CD14-positive monocyte (primary cell): Measurements from ENCODE around the gene MEGF6. TPM values are rescaled to one million over a fixed set of nuclear protein-coding genes. Genes with fewer than 3 reads are reported as not detected.

ENCODE experiments used
- DNase-seq, 3 donors: peaks; one replicate each; pipeline ENCODE4 v3.0.0-alpha.2; 2011 to 2022
- H2AFZ ChIP-seq: 2 replicates; pipeline ENCODE4 v1.6.0; 2012; ENCODE audit warnings: mild to moderate bottlenecking, low read depth, low read length, inconsistent platforms; ENCODE audit not compliant: insufficient read depth, poor library complexity, severe bottlenecking
- H3K27ac ChIP-seq, 2 donors: 1 replicate in 1 of 2; 2 replicates in 1 of 2; pipeline ENCODE4 v1.5.1; 2012 to 2013; ENCODE audit warnings: low read length in 2 of 2, control low read depth in 1 of 2, inconsistent platforms in 1 of 2, low read depth in 1 of 2, mild to moderate bottlenecking in 1 of 2
- H3K27me3 ChIP-seq, 2 donors: one replicate each; pipeline versions ENCODE4 v1.6.0 to v1.6.1; 2011 to 2013; ENCODE audit warnings: low read length in 2 of 2; ENCODE audit not compliant: control insufficient read depth in 2 of 2, insufficient read depth in 2 of 2
- H3K36me3 ChIP-seq, 2 donors: replicated peaks in 1 of 2; 1 replicate in 1 of 2; 2 replicates in 1 of 2; pipeline versions ENCODE4 v1.5.1 to v1.6.1; 2012 to 2013; ENCODE audit warnings: low read length in 2 of 2, control low read depth in 1 of 2, inconsistent platforms in 1 of 2, mild to moderate bottlenecking in 1 of 2; ENCODE audit not compliant: insufficient read depth in 2 of 2, control insufficient read depth in 1 of 2
- H3K4me1 ChIP-seq, 2 donors: 1 replicate in 1 of 2; 2 replicates in 1 of 2; pipeline versions ENCODE4 v1.5.1 to v1.6.1; 2012 to 2013; ENCODE audit warnings: low read length in 2 of 2, control low read depth in 1 of 2, inconsistent platforms in 1 of 2, mild to moderate bottlenecking in 1 of 2, moderate library complexity in 1 of 2; ENCODE audit not compliant: insufficient read depth in 2 of 2, control insufficient read depth in 1 of 2
- H3K4me2 ChIP-seq: replicated peaks from 2 replicates; pipeline ENCODE3; 2012; ENCODE audit warnings: low read length, moderate library complexity, mild to moderate bottlenecking; ENCODE audit not compliant: poor library complexity, severe bottlenecking; ENCODE audit errors: extremely low read depth
- H3K4me3 ChIP-seq, 3 experiments: fragments of 200-600 bp in 1 of 3; sonication (generic) in 1 of 3; replicated peaks in 1 of 3; 1 replicate in 2 of 3; 2 replicates in 1 of 3; pipeline ENCODE4 v1.5.1; 2011 to 2013; ENCODE audit warnings: low read length in 3 of 3, mild to moderate bottlenecking in 3 of 3, control low read depth in 2 of 3, low read depth in 2 of 3, inconsistent platforms in 1 of 3, moderate library complexity in 1 of 3
- H3K79me2 ChIP-seq: 2 replicates; pipeline ENCODE4 v1.6.0; 2012; ENCODE audit warnings: mild to moderate bottlenecking, control low read depth, inconsistent platforms, low read length, moderate library complexity; ENCODE audit not compliant: insufficient read depth
- H3K9ac ChIP-seq: 2 replicates; pipeline ENCODE4 v1.6.0; 2017; ENCODE audit warnings: low read length, mild to moderate bottlenecking; ENCODE audit not compliant: insufficient read depth, poor library complexity, severe bottlenecking
- H3K9me3 ChIP-seq, 2 donors: replicated peaks in 1 of 2; 1 replicate in 1 of 2; 2 replicates in 1 of 2; pipeline versions ENCODE4 v1.5.1 to v1.6.1; 2012 to 2013; ENCODE audit warnings: low read length in 2 of 2, control low read depth in 1 of 2; ENCODE audit not compliant: control insufficient read depth in 1 of 2, insufficient read depth in 1 of 2
- H4K20me1 ChIP-seq: 2 replicates; pipeline ENCODE4 v1.6.0; 2012; ENCODE audit warnings: mild to moderate bottlenecking, low read length, control low read depth, moderate library complexity; ENCODE audit not compliant: insufficient read depth
- H3K27ac Mint-ChIP-seq, 7 donors: one replicate each; pipeline ENCODE4 v1.8.0; 2020; ENCODE audit warnings: mild to moderate bottlenecking in 7 of 7, mixed read lengths in 7 of 7, moderate library complexity in 6 of 7, inconsistent platforms in 2 of 7
- H3K27me3 Mint-ChIP-seq, 3 donors: one replicate each; pipeline ENCODE4 v1.8.0; 2021 to 2022; ENCODE audit warnings: low read depth in 3 of 3, mild to moderate bottlenecking in 3 of 3, mixed read lengths in 3 of 3, moderate library complexity in 3 of 3, inconsistent platforms in 1 of 3
- H3K36me3 Mint-ChIP-seq, 2 donors: one replicate each; pipeline ENCODE4 v1.8.0; 2020; ENCODE audit warnings: mixed read lengths in 2 of 2, inconsistent platforms in 1 of 2, mild to moderate bottlenecking in 1 of 2
- H3K4me1 Mint-ChIP-seq: one replicate; pipeline ENCODE4 v1.8.0; 2020; ENCODE audit warnings: mild to moderate bottlenecking, mixed read lengths
- H3K4me3 Mint-ChIP-seq, 2 donors: one replicate each; pipeline ENCODE4 v1.8.0; 2020; ENCODE audit warnings: mild to moderate bottlenecking in 2 of 2, mixed read lengths in 2 of 2, moderate library complexity in 1 of 2
- H3K9me3 Mint-ChIP-seq, 7 donors: one replicate each; pipeline ENCODE4 v1.8.0; 2020 to 2022; ENCODE audit warnings: mixed read lengths in 7 of 7, mild to moderate bottlenecking in 6 of 7, moderate library complexity in 6 of 7, inconsistent platforms in 2 of 7
- WGBS: methylation state at CpG from one replicate; pipeline ENCODE4 v1.1.5; 2013; ENCODE audit warnings: missing lambda C conversion rate; ENCODE audit not compliant: insufficient coverage; 5-methylcytosine and 5-hydroxymethylcytosine counted together
- intact Hi-C, 2 donors: fragments of 100-400 bp; cut with micrococcal nuclease; formaldehyde crosslinking; loops; one replicate each; pipeline versions ENCODE4 v1.15.0 to v1.15.1; 2023
- polyA plus RNA-seq, 3 donors: library from polyadenylated mRNA; depleted of rRNA in 1 of 3; unstranded in 2 of 3; stranded (reverse) in 1 of 3; fragments of 300-500 nt in 2 of 3; fragments of >200 nt in 1 of 3; fragmentation: Illumina TruSeq in 2 of 3; gene quantifications; 1 replicate in 2 of 3; 2 replicates in 1 of 3; pipeline ENCODE4 v1.2.3, GENCODE V29; 2012 to 2021
- TF ChIP-seq, protein P1 (sequence below): fragments of 200-600 bp; IDR thresholded peaks from one replicate; pipeline ENCODE4 v1.8.0; 2022; ENCODE audit warnings: antibody characterized with exemption, mild to moderate bottlenecking

MEGF6 gene
- polyA plus RNA-seq, 3 donors, result 0.39 to 3.8 (median 1.2) TPM

DNA sequence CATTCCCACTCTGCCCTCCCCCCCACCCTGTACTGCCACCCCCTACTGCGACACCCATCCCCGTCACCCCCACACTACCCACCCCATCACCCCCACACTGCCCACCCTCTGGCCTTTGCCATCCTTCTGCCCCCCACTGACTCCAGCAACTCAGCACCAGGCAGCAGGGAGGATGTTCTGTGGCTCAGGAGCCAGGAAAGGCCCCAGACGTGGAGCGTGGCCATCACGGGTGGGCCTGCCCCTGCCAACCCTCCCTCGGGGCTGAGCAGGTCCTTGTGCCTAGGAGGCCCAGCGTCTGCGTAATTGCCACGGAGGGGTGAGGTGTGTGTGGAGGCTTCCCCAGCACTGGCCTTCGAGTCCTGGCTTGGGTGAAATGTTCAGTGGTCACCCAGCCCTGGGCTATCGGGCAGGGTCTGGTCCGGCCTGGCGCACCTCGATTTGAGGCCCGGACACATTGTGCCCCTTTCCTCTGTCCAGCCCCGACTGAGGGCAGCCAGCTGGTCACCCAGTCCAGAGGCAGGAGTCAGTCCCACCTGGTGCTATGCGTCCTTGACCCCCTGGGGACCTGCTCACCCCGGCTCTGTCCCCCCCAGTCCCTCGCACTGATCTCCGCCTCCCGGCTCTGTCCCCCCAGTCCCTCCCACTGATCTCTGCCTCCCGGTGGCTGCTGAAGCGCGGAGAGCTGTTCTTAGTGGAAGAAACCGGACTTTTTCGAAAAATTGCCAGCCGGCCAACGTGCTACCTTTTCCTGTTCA is 133.9 kb downstream of the MEGF6 start:
- H3K4me1 Mint-ChIP-seq, result no peaks in the 10 kb centered on the region
- H3K36me3 ChIP-seq, result no peaks in the 10 kb centered on the region
- peaks cover 2 to 5% (median 4%) of the 10 kb centered on the region in 3 donors for H3K27me3 Mint-ChIP-seq
- H3K36me3 Mint-ChIP-seq, result no peaks in the 10 kb centered on the region
- H3K9me3 Mint-ChIP-seq, result peaks cover 0 to 3% (median 0%) of the 10 kb centered on the region in 7 donors
- H3K4me3 Mint-ChIP-seq, result no peak overlapping the region
- no peak overlapping the region for H3K4me2 ChIP-seq
- no peaks in the 10 kb centered on the region for H3K9me3 ChIP-seq
- no peaks in the 10 kb centered on the region for H3K79me2 ChIP-seq
- no peaks in the 10 kb centered on the region for H4K20me1 ChIP-seq
- H3K27ac ChIP-seq, result no peak overlapping the region
- H3K9ac ChIP-seq, result no peak overlapping the region
- H3K4me1 ChIP-seq, result no peaks in the 10 kb centered on the region
- DNase-seq, result no peak
- no peaks in the 10 kb centered on the region for H3K27me3 ChIP-seq
- intact Hi-C loops, result no loop called here
- TF ChIP-seq, protein P1, sequence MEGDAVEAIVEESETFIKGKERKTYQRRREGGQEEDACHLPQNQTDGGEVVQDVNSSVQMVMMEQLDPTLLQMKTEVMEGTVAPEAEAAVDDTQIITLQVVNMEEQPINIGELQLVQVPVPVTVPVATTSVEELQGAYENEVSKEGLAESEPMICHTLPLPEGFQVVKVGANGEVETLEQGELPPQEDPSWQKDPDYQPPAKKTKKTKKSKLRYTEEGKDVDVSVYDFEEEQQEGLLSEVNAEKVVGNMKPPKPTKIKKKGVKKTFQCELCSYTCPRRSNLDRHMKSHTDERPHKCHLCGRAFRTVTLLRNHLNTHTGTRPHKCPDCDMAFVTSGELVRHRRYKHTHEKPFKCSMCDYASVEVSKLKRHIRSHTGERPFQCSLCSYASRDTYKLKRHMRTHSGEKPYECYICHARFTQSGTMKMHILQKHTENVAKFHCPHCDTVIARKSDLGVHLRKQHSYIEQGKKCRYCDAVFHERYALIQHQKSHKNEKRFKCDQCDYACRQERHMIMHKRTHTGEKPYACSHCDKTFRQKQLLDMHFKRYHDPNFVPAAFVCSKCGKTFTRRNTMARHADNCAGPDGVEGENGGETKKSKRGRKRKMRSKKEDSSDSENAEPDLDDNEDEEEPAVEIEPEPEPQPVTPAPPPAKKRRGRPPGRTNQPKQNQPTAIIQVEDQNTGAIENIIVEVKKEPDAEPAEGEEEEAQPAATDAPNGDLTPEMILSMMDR, result no peak
- H2AFZ ChIP-seq, result no peak overlapping the region
- WGBS, result 74% methylated on average over 23 of the region's 28 CpGs
- H3K27ac Mint-ChIP-seq, result no peak overlapping the region
- no peak overlapping the region for H3K4me3 ChIP-seq

DNA sequence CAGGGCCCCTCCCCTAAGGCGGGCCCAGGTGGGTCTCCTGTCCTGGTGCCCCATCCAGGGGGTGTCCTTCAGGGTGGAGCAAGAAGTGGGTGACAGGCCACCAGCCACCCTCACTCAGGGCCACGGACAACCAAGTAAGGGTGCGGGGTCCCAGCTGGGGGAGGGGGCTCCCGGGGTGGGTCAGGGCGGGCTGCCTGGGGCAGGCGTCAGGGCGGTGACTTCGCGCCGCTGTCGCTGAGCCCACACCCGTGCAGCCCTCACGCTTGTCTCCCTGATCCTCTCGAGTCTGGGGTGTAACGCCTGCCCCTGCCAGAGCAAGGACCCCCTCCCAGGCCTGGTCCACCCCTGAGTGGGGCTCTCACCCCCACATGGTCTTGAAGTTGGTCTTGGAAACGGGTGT is 134.6 kb downstream of the MEGF6 start:
- DNase-seq, result no peak
- no peak overlapping the region for H3K4me2 ChIP-seq
- no peak overlapping the region for H3K9ac ChIP-seq
- H3K79me2 ChIP-seq, result no peaks in the 10 kb centered on the region
- no peak overlapping the region for H2AFZ ChIP-seq
- no peak overlapping the region for H3K4me3 ChIP-seq
- no peak overlapping the region for H3K4me3 Mint-ChIP-seq
- H3K9me3 Mint-ChIP-seq, result peaks cover 0 to 3% (median 0%) of the 10 kb centered on the region in 7 donors
- 97% methylated on average over 15 of the region's 16 CpGs for WGBS
- no peak overlapping the region for H3K27ac ChIP-seq
- H4K20me1 ChIP-seq, result no peaks in the 10 kb centered on the region
- intact Hi-C loops, result no loop called here
- no peaks in the 10 kb centered on the region for H3K9me3 ChIP-seq
- no peaks in the 10 kb centered on the region for H3K4me1 Mint-ChIP-seq
- no peaks in the 10 kb centered on the region for H3K27me3 ChIP-seq
- H3K36me3 Mint-ChIP-seq, result no peaks in the 10 kb centered on the region
- no peak overlapping the region for H3K27ac Mint-ChIP-seq
- TF ChIP-seq, protein P1, result no peak
- peaks cover 2 to 5% (median 4%) of the 10 kb centered on the region in 3 donors for H3K27me3 Mint-ChIP-seq
- no peaks in the 10 kb centered on the region for H3K4me1 ChIP-seq
- H3K36me3 ChIP-seq, result no peaks in the 10 kb centered on the region
